Measurements from ENCODE around the gene NSUN6.
"Not testable (repeated sequence)": the region's sequence is repeated elsewhere in the genome, so short reads cannot be mapped to it uniquely, and the experiment has no call there.

Gene NSUN6

GRCh38 chr10:18659125-18659818 lies 7.9 kb upstream of the NSUN6 start, which contains the start of gene ARL5B:
ARL5B (plus strand) TSS chr10:18659431; CDS start chr10:18659638, 207 bp downstream.
- peak; percentile 97 for DNase-seq

DNA sequence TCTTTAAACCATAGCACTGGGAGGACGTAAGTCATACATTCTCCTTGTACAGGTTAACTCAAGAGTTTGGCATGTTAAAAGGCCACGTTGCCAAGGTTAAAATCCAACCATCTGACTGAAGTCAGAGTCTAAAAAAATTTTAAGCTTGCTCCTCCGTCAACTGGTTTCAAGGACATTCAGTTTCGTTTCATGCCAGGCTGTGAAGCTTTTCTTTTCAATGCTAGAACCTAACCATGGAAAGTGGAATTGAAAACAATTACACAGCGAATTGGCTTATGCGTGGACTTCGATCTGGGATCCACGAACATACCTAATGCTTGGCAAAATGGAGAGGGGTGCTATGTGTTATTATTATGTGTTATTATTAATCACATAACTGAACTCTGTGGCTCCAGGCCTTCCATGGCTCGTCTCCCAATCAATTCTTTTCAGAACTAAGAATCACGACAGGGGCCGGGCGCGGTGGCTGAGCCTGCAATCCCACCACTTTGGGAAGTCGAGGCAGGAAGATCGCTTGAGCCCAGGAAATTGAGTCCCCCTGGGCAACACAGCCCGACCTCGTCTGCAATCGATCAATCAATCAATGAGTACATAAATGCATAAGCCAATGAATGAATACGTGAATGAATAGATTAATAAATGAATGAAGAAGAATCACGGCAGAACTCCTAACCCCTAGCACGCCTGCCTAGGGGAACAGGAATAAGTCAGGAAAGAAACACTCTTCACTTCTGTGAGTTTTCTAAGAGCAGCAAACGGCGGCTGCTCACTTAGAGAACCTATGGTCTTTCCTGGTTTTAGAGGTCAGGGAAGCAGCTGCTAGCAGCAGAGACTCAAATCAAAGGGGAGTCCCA lies 7.1 kb upstream of the NSUN6 start:
- peak; percentile 11 for DNase-seq

DNA sequence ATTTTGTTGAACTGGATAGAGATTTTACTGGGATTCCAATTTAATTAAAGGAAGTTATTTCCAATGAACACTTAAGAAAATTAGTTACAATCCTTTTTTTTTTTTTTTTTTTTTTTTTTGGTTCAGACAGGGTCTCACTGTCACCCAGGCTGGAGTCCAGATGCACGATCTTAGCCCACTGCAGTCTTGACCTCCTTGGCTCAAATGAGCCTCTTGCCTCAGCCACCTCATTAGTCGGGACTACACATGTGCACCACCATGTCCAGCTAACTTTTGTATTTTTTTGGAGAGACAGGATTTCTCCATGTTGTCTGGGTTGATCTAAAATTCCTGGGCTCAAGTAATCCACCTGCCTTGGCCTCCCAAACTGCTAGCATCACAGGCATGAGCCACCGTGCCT lies 5.3 kb upstream of the NSUN6 start:
- no peak for DNase-seq

- DNase-seq, result no peak
Observed at GRCh38 chr10:18653112-18653511, 1.7 kb upstream of the NSUN6 start.

DNA sequence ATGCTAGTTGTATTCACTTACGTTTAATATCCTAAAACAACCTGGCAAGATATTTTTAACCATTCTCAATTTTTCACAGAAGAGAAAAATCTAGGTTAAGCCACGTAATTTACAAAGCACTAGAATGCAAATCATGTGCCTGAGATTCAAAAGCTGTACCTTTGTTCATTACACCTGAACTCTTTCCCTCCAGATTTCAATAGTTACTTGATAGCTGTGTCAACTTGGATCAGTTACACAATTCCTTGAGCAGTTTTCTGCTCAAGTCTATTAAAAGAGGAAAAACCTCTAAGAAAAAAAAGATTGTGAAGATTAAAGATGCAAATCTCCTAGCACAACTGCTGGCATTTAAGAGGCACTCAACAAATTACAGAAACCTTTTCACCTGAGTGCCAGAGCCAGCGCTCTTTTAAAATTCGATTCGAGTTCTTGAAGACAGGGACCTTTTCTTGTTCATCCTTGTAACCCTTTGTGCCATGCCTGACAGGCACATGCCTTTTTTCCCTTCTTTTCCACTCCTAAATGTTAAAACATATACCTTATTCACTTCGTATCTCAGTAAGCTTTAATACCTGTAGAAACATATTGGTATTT lies 886 bp downstream of the NSUN6 start:
- no peak for DNase-seq

GRCh38 chr10:18649364-18649959 lies 1.9 kb downstream of the NSUN6 start:
- no peak for DNase-seq

GRCh38 chr10:18647945-18648344 lies 3.4 kb downstream of the NSUN6 start:
- DNase-seq, result no peak

- no peak for DNase-seq
Observed at GRCh38 chr10:18647151-18647550, 4.2 kb downstream of the NSUN6 start.

- not testable (repeated sequence) for DNase-seq
Observed at GRCh38 chr10:18639719-18640118, 11.7 kb downstream of the NSUN6 start.

GRCh38 chr10:18637400-18637799 lies 14.0 kb downstream of the NSUN6 start:
- not testable (repeated sequence) for DNase-seq

DNA sequence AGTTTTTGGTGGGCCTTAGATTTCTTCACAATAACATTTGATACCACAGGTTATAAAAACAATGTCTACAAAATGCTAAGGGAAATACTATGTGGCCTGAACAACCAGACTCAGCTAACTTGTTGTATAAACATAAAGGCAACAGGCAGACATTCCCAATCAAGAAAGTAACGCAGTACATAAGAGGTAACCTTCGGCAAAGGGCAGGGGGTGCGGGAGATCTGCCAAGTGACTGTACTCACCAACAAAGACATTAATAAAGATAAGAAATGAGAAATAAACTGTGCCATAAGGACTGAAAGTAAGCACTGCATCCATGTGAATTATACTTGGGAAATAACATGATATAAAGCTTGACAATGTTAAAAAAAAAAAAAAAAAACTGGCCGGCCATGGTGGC lies 15.4 kb downstream of the NSUN6 start:
- no peak for DNase-seq

DNA sequence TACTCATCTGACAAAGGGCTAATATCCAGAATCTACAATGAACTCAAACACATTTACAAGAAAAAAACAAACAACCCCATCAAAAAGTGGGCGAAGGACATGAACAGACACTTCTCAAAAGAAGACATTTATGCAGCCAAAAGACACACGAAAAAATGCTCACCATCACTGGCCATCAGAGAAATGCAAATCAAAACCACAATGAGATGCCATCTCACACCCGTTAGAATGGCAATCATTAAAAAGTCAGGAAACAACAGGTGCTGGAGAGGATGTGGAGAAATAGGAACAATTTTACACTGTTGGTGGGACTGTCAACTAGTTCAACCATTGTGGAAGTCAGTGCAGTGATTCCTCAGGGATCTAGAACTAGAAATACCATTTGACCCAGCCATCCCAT lies 18.9 kb downstream of the NSUN6 start:
- DNase-seq, result not testable (repeated sequence)

GRCh38 chr10:18627452-18628018 lies 23.9 kb downstream of the NSUN6 start:
- DNase-seq, result peak; percentile 78

DNA sequence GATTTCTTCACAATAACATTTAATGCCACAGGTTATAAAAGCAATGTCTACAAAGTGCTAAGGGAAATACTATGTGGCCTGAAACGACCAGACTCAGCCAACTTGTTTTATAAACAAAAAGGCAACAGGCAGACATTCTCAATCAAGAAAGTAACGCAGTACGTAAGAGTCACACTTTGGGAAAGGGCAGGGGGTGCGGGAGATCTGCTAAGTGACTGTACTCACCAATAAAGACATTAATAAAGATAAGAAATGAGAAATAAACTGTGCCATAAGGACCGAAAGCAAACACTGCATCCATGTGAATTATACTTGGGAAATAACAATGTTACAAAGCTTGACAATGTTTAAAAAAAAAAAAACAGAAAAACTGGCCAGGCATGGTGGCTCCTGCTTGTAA lies 25.5 kb downstream of the NSUN6 start:
- DNase-seq, result no peak

DNA sequence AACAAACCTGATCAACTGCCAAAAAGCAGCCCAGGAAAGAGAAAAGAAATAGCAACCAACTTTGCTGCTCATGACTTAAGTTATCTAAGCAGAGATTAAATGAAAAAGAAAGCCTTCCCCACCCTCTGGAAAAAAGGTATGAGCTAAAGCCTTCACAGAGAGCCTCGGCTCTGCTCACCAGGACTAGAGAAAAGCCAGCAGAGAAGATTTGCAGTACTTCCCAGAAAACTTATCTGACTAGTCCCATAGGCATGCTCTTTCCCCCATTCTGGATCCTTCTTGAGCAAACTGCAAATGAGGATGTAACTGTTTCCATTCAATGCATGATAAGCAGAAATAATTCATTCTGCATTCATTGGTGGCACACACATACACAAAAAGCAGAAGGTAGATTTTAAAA lies 27.7 kb downstream of the NSUN6 start:
- not testable (repeated sequence) for DNase-seq

GRCh38 chr10:18620856-18621255 lies 30.5 kb downstream of the NSUN6 start:
- no peak for DNase-seq

DNA sequence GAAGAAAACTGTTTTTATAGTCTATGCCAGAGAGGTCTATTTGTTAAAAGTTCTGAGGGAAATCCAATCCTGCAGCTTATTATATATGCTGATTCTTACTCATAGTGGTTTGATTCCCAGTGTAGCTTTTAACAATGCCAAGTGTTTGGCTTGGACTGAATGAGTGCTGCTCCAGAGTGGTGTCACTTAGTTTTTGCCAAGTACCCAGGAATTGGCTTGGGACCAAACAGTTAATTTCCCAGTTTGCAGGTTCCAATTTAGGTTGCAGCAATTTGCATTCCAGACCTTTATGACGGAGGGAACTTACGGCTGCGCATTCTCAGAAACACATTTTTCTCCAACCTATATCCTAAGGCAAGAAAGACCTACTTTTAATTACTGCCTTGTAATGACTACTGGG lies 32.4 kb downstream of the NSUN6 start:
- no peak for DNase-seq

GRCh38 chr10:18616337-18616736 lies 35.0 kb downstream of the NSUN6 start:
- DNase-seq, result no peak

GRCh38 chr10:18615618-18616017 lies 35.8 kb downstream of the NSUN6 start:
- DNase-seq, result no peak

GRCh38 chr10:18611168-18611567 lies 40.2 kb downstream of the NSUN6 start:
- no peak for DNase-seq

DNA sequence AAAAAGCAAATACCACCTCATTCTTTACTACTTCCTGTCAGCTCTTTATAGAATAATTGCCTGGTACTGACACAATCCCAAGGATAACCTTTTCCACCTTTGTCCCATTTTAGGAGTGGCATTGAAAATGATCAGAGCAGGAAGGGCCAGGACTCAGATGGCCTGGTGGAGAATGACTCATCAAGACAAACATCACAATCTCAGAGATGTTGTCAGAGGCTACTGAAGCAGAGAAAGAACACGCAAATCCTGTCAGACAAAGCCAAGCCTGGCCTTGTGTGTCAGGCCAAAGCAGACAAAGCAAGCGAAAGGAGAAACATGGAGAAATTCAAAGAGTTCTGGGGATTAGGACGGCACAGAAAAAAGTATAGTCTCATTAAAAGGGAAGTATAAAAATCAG lies 40.9 kb downstream of the NSUN6 start:
- DNase-seq, result no peak

GRCh38 chr10:18608596-18608995 lies 42.8 kb downstream of the NSUN6 start:
- no peak for DNase-seq
